ENCODE data around the gene FAM53C. TPM values are rescaled to one million over a fixed set of nuclear protein-coding genes. Genes with fewer than 3 reads are reported as not detected.

Gene FAM53C
- total RNA-seq, 1 experiment from 2014 or later = 50.4 TPM

- Histone ChIP-seq H3K36me3 (ENCODE audit: control insufficient read depth, insufficient read depth, low read length) (no peaks in the 10 kb centered on the region), H3K4me3 (ENCODE audit: low read depth in 2 of 2, low read length in 2 of 2) (no peak overlapping the region), H3K27ac (ENCODE audit: low read length) (no peak overlapping the region), H3K27me3 (ENCODE audit: control insufficient read depth, insufficient read depth, low read length) (no peaks in the 10 kb centered on the region), H3K9me3 (ENCODE audit: control insufficient read depth, insufficient read depth, low read depth, low read length) (no peaks in the 10 kb centered on the region), H3K4me1 (ENCODE audit: control insufficient read depth, insufficient read depth, low read length) (no peaks in the 10 kb centered on the region)
- intact Hi-C loops (cut with micrococcal nuclease; ENCODE audit: unreplicated experiment) = no loop called here
- POLR2A ChIA-PET = no interaction called here
- in situ Hi-C loops (cut with HindIII; ENCODE audit: low pct_unique_long_range_greater_than_20kb, low sequenced_read_pairs) = no loop called here
- CTCF ChIA-PET = no interaction called here
- DNase-seq (ENCODE audit: low read depth, low spot score) (no peak), ATAC-seq (no peak)
- BruUV-seq (replicated peaks) = no TSS peak
- TF ChIP-seq SIN3A (IDR thresholded peaks at IDR 0.05; ENCODE audit: borderline replicate concordance, insufficient read depth, low read depth, low read length) (no peak), TCF7L2 (IDR thresholded peaks at IDR 0.05; ENCODE audit: low read depth, low read length) (no peak), REST (IDR thresholded peaks at IDR 0.05; ENCODE audit: insufficient read depth in 1 of 2, low read depth in 2 of 2, low read length in 1 of 2) (no peak), CTCF (IDR thresholded peaks at IDR 0.05) (no peak), POLR2AphosphoS5 (IDR thresholded peaks at IDR 0.05; ENCODE audit: low read depth, low read length) (no peak)
Measured at GRCh38 chr5:138303372-138303771, 34.7 kb upstream of the FAM53C start.

- TF ChIP-seq SIN3A (IDR thresholded peaks at IDR 0.05; ENCODE audit: borderline replicate concordance, insufficient read depth, low read depth, low read length) (no peak), POLR2AphosphoS5 (IDR thresholded peaks at IDR 0.05; ENCODE audit: low read depth, low read length) (no peak), CTCF (IDR thresholded peaks at IDR 0.05) (no peak), TCF7L2 (IDR thresholded peaks at IDR 0.05; ENCODE audit: low read depth, low read length) (no peak), REST (IDR thresholded peaks at IDR 0.05; ENCODE audit: insufficient read depth in 1 of 2, low read depth in 2 of 2, low read length in 1 of 2) (no peak)
- Histone ChIP-seq H3K9me3 (ENCODE audit: control insufficient read depth, insufficient read depth, low read depth, low read length) (no peaks in the 10 kb centered on the region), H3K4me3 (ENCODE audit: low read depth in 2 of 2, low read length in 2 of 2) (no peak overlapping the region), H3K27me3 (ENCODE audit: control insufficient read depth, insufficient read depth, low read length) (no peaks in the 10 kb centered on the region), H3K27ac (ENCODE audit: low read length) (no peak overlapping the region), H3K4me1 (ENCODE audit: control insufficient read depth, insufficient read depth, low read length) (no peaks in the 10 kb centered on the region), H3K36me3 (ENCODE audit: control insufficient read depth, insufficient read depth, low read length) (no peaks in the 10 kb centered on the region)
- in situ Hi-C loops (cut with HindIII; ENCODE audit: low pct_unique_long_range_greater_than_20kb, low sequenced_read_pairs) (no loop called here), intact Hi-C loops (cut with micrococcal nuclease; ENCODE audit: unreplicated experiment) (no loop called here)
- ATAC-seq = no peak
- BruUV-seq (replicated peaks) = no TSS peak
- no peak for DNase-seq (ENCODE audit: low read depth, low spot score)
- ChIA-PET CTCF (no interaction called here), POLR2A (no interaction called here)
Measured at GRCh38 chr5:138305797-138306196, 32.3 kb upstream of the FAM53C start.

All from Panc1 (cell line).